ENCODE data around the gene NTN3. TPM values are rescaled to one million over a fixed set of nuclear protein-coding genes. Genes with fewer than 3 reads are reported as not detected.

NTN3 gene
- total RNA-seq, 1 experiment from 2014 or later, result not detected

- Mint-ChIP-seq H3K27me3 (ENCODE audit: insufficient read depth, unreplicated experiment) (no peaks in the 10 kb centered on the region), H3K9me3 (ENCODE audit: unreplicated experiment) (no peaks in the 10 kb centered on the region), H3K27ac (ENCODE audit: low read depth, unreplicated experiment) (no peak overlapping the region), H3K36me3 (ENCODE audit: insufficient read depth, unreplicated experiment) (peaks cover 3% of the 10 kb centered on the region), H3K4me1 (ENCODE audit: insufficient read depth, unreplicated experiment) (peaks cover 20% of the 10 kb centered on the region), H3K4me3 (ENCODE audit: unreplicated experiment) (peak overlapping the region; percentile 86)
- POLR2A ChIA-PET, result interaction anchor here (1.8 kb wide), 1 partner anchor 159 kb away, joined by 8 read pairs; no protein-coding TSS in a partner anchor
- CTCF ChIA-PET, result interaction anchor here (0.5 kb wide), 1 partner anchor 10 kb away, joined by 3 read pairs; no protein-coding TSS in a partner anchor
- TSS peak; percentile 51 for BruUV-seq (replicated peaks)
- no peak for DNase-seq (ENCODE audit: unreplicated experiment)
- no peak for TF ChIP-seq CTCF (IDR thresholded peaks at IDR 0.05; ENCODE audit: unreplicated experiment)
- intact Hi-C loops (cut with micrococcal nuclease), result no loop called here
These were observed 42.9 kb upstream of the NTN3 start for GRCh38 chr16:2428051-2428783.

DNA sequence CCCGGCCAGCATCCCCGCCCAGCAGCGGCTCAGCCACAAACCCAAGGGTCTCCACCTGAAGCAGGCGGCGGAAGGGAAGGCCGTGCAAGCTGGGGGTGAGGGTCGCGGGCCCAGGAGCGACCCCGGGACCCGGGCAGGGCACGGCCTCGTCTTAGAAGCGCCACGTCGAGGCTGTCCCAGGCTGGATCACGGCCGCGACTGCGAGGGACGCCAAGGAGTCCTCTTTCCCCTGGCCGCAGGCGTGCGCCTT, 42.4 kb upstream of the NTN3 start:
- no peak for DNase-seq (ENCODE audit: unreplicated experiment)
- CTCF ChIA-PET, result interaction anchor here (0.5 kb wide), 1 partner anchor 10 kb away, joined by 3 read pairs; no protein-coding TSS in a partner anchor
- H3K4me1 Mint-ChIP-seq (ENCODE audit: insufficient read depth, unreplicated experiment), result peaks cover 20% of the 10 kb centered on the region
- POLR2A ChIA-PET, result interaction anchor here (1.8 kb wide), 1 partner anchor 160 kb away, joined by 8 read pairs; no protein-coding TSS in a partner anchor
- H3K9me3 Mint-ChIP-seq (ENCODE audit: unreplicated experiment), result no peaks in the 10 kb centered on the region
- no TSS peak for BruUV-seq (replicated peaks)
- intact Hi-C loops (cut with micrococcal nuclease), result loop anchor here (1.0 kb wide), 1 partner anchor 88 kb away; the partner anchor contains the start of gene ABCA3
- no peak for TF ChIP-seq CTCF (IDR thresholded peaks at IDR 0.05; ENCODE audit: unreplicated experiment)
- no peaks in the 10 kb centered on the region for H3K27me3 Mint-ChIP-seq (ENCODE audit: insufficient read depth, unreplicated experiment)
- H3K27ac Mint-ChIP-seq (ENCODE audit: low read depth, unreplicated experiment), result no peak overlapping the region
- peaks cover 7% of the 10 kb centered on the region for H3K36me3 Mint-ChIP-seq (ENCODE audit: insufficient read depth, unreplicated experiment)
- peak overlapping the region; percentile 86 for H3K4me3 Mint-ChIP-seq (ENCODE audit: unreplicated experiment)

DNA sequence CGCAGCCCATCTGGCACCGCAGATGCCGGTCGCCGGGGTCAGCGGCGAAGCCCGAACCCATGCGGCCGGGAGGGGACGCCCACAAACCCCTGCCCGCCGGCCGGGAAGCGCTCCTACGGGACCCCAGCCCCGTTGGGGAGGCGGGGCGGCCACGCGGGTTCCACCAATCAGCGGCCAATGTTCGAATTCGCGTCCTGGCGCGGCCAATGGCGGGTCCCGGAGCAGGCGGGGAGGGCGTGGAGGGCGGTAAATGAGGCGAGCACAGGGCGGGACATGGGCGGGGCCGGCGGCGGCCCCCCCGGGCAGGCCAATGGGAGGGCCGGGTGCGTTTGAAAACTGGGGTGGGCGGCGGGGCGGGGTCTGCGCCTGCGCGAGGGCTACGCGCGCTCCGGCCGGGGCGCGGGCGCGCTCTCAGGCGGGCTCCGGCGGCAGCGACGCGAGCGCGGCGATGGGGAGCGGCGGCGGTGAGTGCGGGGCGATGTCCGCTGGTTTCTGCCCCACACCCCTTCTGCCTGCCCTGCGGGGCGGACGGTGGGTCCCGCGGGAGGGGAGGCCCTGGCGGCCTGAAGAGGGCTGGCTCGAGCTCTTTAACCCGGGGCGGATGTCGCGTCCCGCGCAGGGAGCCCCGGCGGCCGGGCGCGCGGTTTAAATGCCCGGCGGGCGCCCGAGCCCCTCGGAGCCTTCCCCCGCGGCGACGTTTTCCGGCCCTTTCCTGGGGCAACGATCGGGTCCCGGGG, 41.9 kb upstream of the NTN3 start, which contains the start of gene CCNF:
Gene CCNF, plus strand, starts transcription at position 414 of the 737 bp plus-strand sequence. Its CDS starts 35 bp downstream, at position 449.
- TF ChIP-seq CTCF (IDR thresholded peaks at IDR 0.05; ENCODE audit: unreplicated experiment), result no peak
- Mint-ChIP-seq H3K36me3 (ENCODE audit: insufficient read depth, unreplicated experiment) (peaks cover 11% of the 10 kb centered on the region), H3K4me3 (ENCODE audit: unreplicated experiment) (peak within 1 kb of the TSS; percentile 86), H3K4me1 (ENCODE audit: insufficient read depth, unreplicated experiment) (peaks cover 20% of the 10 kb centered on the region), H3K27me3 (ENCODE audit: insufficient read depth, unreplicated experiment) (no peaks in the 10 kb centered on the region), H3K27ac (ENCODE audit: low read depth, unreplicated experiment) (peak within 1 kb of the TSS; percentile 16), H3K9me3 (ENCODE audit: unreplicated experiment) (no peaks in the 10 kb centered on the region)
- peak; percentile 94 for DNase-seq (ENCODE audit: unreplicated experiment)
- intact Hi-C loops (cut with micrococcal nuclease), result loop anchor here (1.0 kb wide), 1 partner anchor 89 kb away; the partner anchor contains the start of gene ABCA3
- ChIA-PET POLR2A (interaction anchor here (0.8 to 2.1 kb wide), 12 partner anchors 11 to 178 kb away, joined by 3 to 10 read pairs (median 4); partner anchors contain the start of genes ECI1, NTN3, TBC1D24 and TEDC2), CTCF (interaction anchor here (0.6 to 2.5 kb wide), 9 partner anchors 8 to 1703 kb away, joined by 3 to 15 read pairs (median 4); partner anchors contain the start of gene CCDC78)
- no TSS peak for BruUV-seq (replicated peaks)
